ENCODE results near the gene ATP1A3.

ATP1A3 gene

DNA sequence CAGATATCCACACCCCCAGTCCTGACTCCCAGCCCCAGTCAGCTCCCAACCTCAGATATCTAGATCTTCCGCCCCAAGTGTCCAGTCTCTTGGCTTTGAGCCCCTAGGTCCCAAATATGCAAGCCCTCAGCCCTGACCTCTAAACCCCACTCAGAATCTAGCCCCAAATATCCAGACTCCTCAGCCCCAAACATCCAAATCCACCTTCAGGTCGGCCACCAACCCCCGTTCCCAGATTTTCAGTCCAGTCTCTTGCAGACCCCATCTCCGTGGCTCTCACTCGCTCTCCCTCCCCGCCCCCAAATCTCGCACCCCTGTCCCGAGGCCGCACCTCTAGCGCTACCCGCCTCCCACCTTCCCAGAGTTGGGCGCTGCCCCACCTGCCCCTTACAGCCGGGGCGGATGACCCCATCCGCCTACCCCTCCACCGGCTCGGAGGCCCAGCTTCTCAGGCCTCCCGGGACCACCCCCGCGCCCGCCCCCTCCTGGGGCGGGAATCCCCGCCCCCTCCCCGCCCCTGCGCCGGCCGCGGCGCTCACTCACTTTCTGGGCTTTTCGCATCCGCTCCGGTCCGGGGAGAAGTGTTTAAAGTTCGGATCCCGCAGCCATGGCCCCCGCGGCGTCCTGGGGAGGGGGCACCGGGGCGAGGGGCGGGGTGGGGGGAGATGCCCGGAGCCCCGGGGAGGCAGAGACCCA, 66.4 kb downstream of the ATP1A3 start:
- no peak for DNase-seq

DNA sequence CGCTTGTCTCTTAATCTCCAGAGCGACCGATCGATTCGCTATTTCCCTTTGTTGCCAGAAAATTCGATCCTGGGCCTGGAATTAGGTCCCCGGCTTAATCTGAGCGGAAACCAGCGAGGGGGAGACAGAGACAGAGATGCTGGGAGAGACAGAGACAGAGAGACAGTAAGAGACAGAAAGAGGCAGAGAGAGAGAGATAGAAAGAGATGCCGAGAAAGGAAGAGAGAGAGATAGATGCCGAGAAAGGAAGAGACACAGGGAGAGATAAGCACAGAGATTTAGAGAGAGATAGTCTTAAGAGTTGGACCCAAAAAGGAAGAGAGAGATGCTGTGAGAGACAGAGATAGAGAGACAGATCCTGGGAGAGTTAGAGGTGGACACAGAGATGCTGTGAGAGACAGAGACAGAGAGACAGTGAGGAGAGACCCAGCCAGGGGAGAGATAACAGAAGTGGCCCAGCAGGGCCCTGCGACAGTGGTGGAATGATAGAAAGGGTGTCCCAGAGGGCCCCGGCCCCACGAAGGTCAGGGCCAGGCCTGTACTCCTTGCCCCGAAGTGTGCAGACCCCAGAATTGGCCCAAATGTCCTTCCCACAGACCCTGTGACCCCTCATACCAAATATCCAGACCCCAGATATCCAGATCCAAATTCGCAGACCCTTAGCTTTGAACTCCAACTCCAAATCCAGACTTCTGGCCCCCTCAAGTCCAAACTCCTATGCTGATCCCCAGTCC, 67.1 kb downstream of the ATP1A3 start:
- DNase-seq = no peak

DNA sequence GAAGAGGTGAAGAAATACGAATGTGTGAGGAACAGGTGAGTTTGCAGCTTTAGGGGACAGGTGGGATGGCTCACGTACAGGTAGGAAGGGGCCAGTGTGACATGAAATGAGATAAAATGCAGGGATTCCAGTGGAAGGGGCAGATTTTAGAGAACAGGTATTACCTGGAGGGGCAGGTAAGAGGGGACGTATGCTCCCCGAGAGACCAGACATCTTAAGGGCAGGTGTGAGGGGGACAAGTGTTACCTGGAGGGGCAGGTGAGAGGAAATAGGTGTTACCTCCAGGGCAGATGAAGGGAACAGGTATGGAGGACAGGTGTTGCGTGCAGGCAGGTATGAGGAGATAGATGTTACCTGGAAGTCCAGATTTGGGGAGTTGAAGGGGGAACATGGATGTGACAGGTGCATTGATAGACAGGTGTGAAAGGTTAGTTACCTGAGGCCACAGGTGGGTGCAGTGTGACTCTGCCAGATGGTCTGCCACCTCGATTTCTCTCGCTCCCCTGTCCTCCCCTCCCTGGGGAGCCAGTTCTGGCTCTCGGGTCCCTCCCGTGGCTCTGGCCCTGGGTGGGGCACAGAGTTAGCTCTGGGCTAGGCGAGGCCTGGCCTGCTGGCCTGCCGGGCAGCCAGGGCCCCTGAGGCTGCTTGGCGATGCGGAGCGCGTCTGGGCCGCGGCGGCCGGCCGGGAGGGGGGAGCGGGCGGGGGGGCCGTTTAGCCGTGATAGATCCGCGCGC, 67.8 kb downstream of the ATP1A3 start:
- DNase-seq = no peak

DNA sequence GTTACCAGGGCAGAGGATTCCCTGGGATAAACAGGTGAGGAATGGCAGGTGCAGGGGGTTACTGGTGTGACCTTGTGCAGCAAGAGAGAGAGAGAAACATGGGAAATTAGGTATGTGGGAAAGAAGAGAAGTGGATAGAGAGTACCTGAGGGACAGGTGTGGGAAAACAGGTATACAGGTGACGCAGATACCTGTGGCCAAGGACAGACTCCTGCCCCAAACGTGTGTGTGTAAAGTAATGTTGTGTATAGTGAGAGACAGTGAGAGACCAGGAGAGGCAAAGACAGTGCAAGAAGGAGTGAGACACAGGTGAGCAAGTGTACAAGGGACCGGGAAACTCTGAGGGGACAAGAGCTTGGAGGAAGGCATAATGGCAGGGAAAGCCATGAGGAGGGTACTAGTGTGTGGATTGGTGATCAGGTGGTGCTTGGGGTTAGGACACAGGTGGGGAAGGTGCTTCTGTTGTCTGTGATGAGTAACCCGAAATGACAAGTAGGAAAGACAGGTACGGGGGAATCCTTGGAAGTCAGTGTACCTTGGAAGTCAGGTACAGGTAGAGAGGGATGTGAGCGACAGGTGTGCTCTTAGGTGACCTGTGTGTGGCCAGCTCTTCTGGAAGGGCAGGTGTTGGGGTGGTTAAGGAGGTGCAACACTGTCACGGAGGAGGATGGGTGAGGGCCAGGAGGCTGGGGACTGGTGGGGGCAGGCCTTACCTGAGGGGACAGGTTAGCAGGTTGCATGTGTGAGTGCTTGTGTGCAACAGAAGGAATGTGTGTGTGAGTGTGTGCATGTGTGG, 68.6 kb downstream of the ATP1A3 start:
- DNase-seq = no peak

DNA sequence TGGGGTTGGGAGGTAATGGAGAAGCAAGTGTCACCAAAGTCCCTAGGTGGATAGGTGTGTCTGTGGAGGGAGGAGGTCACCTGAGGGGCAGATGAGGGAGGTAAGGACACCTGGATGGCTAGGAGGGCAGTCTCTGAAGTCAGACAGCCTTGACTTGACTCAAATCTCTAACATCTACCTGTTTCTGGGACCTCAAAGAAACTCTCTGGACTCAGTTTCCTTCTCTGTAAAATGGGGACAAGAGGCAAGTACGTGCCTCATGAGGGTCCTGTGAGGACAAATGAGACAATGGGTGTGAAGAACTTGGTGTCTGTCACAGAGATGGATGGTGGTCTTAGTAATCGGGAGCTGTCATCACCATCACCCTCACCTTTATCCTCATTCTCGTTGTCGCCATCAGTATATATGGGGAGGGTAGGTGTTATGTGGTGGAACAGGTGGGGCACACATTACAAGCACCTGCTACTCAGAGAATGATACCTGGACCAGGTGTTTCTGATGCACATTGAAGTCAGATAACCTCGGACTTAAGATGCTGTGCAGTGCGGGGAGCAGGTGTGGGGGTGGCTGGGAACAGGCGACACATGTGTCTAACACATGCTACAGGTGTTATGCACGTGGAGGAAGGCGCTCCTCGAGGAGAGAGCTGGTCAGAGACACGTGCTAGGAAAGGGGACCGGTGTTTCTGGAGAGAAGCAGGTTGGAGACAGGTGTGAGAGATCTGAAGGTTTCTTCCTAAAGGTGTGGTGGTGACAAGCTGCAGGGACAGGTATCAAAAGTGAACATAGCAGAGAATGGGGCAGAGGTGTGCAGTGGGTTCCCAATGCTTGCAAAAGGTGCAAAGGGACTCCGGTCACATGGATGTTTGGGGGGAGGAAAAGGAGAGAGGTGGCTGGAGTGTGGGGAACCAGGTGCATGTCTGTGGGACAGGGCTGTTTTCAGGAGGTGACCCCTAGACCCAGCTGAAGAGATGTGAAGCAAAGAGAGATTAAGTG, 69.6 kb downstream of the ATP1A3 start:
- no peak for DNase-seq

DNA sequence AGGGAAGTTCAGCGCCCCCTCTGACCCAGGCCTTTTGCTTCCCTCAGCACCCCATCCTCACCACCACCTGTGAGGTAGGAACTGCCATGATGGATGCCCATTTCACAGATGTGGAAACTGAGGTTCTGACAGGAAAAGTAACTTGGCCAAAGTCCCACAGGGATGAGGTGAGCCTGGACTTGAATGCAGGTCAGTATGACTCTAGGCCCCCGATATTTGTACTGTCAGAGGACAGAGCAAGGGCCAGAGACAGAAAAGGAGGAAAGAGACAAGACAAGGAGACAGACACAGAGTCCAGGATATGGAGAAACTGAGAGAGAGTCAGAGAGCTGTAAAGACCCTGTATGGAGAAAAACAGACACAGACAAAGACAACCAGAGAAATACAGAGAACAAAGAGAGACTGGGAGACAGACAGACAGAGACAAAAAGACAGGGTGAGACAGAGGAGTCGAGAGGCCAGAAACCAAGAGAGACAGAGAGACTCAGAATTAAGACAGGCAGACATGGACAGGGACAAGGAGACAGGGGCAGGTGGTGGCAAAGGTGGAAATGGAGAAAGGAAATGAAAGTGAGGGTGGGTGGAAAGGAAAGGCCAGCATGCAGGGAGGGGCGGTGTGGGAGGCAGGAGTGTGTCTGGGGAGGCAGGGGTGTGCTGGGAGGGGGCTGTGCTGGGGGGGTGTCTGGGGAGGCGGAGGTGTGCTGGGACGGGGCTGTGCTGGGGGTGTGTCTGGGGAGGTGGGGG, 70.8 kb downstream of the ATP1A3 start:
- DNase-seq = no peak

DNA sequence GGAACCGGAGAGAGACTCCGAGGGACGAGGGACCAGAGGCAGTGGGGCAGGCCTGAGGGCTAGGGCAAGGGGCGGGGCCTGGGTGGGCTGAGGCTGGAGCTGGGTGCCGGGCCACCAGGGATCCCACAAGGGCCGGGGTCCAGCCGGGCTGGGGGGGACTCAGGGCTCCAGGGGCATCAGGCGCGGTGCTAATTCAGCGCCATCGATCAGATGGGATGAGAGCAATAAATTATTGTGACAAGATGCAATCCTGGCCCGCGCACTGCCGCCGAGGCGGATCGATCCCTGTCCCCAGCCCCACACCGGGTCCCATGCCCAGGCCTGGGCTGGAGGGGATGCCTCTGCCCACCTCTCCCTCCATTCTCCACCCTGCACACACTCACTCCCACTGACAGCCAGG, 71.4 kb downstream of the ATP1A3 start:
- DNase-seq = no peak

DNA sequence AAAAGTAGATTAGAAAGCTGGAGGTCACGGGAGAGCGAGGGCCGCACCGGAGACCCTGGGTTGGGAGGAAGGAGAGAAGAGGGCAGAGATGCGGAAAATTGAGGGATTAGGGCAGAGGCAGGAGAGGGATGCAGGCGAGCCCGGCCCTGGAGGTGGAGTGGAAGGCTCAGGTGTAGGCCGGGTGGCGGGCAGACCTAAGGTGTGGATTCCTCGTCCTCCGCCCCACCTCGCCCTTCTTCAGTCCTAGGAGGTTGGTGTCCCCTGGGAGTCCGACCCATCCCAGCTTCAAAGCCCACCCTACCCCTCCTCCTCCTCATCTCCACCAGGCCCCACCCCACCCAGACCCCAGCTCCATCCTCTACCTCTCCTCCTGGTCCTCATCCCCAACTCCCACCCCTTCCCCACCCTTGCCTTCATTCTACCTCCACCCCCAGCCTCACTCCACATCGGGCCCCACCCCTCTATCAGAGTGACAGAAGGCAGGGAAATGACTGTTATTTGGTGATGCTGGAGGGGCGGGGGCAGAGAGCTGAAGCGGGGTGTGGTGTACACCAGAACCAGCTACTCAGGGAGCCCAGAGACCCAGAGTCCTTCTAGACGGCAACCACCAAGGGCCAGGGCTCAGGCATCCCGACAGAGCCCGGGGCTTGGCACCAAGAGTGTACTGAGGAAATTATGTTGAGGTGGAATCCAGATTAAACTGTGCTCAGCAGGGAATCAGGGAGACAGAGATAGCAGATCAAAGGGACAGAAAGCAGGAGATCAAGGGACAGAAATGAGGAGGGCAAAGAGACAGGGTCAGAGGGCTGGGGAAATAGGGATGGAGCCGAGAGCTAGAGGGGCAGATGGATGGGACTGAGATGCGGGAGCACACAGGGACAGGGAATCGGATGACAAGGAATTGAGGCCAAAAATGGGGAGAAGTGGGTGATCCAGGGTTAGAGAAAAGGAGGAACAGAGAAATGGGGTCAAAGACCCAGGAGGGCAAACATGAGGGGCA, 72.2 kb downstream of the ATP1A3 start:
- no peak for DNase-seq

DNA sequence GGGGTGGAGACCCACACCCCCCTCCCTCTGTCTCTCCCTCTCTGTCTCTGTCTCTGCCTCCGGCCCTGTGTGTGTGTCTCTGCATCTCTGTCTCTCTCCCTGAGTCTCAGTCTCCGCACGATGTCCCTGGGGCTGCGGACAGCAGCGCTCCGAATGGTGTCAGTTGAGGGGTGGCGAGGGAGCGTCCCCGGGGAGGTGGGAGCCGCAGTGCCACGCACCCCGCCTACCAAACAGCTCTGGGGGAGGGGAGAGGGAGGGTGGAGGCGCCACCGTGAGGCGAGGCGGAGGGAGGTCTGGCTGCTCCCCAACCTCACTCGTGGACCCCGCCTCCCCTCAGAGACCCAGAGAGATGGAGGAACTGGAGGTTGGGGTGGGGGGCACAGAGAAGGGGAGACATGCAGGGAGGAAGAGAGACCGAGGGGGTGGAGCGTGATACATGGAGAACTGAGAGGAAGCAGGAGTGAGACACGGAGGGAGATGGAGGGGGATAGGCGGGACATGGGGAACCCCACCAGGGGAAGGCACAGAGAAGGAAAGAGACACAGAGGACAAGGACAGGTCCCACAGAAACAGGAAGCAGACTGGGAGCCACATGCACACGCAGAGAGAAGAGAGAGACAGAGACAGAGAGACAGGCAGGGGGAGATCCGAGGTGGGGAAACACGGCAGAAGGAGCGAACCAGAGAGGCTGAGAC, 73.0 kb downstream of the ATP1A3 start:
- DNase-seq = no peak

DNA sequence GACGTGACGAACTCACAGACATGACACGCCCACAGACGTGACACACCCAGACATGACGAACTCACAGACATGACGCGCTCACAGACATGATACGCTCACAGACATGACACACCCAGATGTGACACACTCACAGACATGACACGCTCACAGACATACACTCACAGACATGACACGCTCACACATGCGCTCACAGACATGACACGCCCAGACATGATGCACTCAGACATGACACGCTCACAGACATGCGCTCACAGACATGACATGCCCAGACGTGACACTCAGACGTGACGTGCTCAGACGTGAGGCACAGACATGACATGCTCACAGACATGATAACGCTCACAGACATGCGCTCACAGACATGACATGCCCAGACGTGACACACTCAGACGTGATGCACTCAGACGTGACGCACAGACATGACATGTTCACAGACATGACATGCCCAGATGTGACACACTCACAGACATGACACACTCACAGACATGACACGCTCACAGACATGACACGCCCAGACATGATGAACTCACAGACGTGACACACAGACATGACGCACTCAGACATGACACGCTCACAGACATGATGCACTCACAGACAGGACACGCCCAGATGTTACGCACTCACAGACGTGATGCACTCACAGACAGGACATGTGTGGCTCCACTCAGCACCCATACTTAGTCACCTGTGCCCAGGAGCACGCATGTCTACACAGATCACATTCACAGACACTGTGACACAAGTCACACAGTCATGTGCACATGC, 73.9 kb downstream of the ATP1A3 start:
- DNase-seq = no peak

DNA sequence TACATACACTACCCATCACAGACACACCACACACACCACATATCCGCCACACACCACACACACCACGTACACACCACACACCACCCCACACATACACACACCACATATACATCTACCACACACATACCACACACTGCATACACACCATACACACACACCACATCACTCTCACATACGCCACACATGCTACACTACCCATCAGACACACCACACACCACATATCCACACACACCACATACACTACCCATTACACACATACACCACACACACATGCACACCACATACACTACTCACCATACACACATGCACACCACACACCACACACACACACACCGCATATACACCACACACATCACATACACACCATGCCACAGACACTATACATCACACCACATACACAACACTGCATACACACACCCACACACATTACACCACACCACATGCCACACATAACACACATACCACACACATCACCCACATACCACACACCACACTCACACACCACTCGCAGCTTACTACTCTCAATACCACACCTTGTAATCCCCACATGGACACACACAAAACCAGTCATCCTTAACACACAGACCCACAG, 75.3 kb downstream of the ATP1A3 start:
- DNase-seq = no peak

DNA sequence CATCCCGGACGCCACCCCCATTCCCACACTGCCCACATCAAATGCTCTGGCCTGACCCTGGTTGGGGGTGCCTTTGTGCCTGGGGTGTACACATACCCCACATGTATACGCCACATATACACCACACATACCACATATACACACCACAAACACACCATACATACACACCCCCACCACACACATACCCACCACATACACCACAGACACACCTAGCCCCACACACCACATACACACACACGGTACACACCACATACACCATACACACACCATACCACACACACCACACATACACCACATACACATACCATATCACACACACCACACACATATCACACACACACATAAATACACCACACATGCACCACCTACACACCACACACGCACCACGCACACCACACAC, 75.9 kb downstream of the ATP1A3 start:
- no peak for DNase-seq

DNA sequence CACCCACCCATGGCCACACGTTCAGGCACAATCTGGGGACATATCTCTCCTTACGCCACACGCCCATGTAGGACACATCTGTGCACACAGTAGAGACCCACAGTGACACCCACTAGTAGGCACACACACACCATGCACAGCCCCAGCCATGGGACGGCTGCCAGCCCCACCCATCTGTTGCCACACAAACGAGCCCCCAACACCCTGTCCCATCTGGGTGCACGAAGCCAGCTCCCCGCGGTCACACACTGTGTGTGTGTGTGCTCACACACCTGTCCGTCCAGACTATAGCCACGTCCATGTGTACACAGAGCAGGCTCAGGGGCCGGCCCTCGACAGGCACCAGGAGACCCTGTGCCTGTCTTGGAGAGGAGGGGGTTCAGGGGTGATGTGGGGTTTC, 76.4 kb downstream of the ATP1A3 start:
- DNase-seq = no peak
